H9 (cell line): ENCODE measurements around the gene NCAM1. TPM values are rescaled to one million over a fixed set of nuclear protein-coding genes. Genes with fewer than 3 reads are reported as not detected.
A peak's percentile ranks its signal among the peaks of the same experiment; 100 is the strongest.

ENCODE experiments used
- DNase-seq: peaks from one replicate; pipeline ENCODE4 v3.0.0-alpha.2; 2017
- H2AFZ ChIP-seq: one replicate; pipeline ENCODE4 v1.6.1; 2013; ENCODE audit warnings: mild to moderate bottlenecking, low read length, control low read depth, moderate library complexity
- H2AK5ac ChIP-seq: 2 replicates; pipeline ENCODE4 v1.6.1; 2013; ENCODE audit warnings: low read length, control low read depth, mixed read lengths; ENCODE audit not compliant: insufficient read length
- H2BK120ac ChIP-seq: one replicate; pipeline ENCODE4 v1.6.1; 2013; ENCODE audit warnings: low read depth, mild to moderate bottlenecking, low read length, control low read depth, inconsistent platforms; ENCODE audit not compliant: poor library complexity, severe bottlenecking
- H2BK12ac ChIP-seq: 2 replicates; pipeline ENCODE4 v1.6.1; 2013; ENCODE audit warnings: low read length, control low read depth, mixed read lengths, low read depth; ENCODE audit not compliant: insufficient read length
- H2BK15ac ChIP-seq: 2 replicates; pipeline ENCODE4 v1.6.1; 2013; ENCODE audit warnings: low read depth, low read length, control low read depth
- H2BK20ac ChIP-seq: one replicate; pipeline ENCODE4 v1.6.1; 2013; ENCODE audit warnings: low read depth, mild to moderate bottlenecking, low read length, control low read depth, inconsistent platforms; ENCODE audit not compliant: poor library complexity, severe bottlenecking
- H2BK5ac ChIP-seq: 2 replicates; pipeline ENCODE4 v1.6.1; 2013; ENCODE audit warnings: low read length, control low read depth, mixed read lengths; ENCODE audit not compliant: insufficient read length
- H3K14ac ChIP-seq: 2 replicates; pipeline ENCODE4 v1.6.1; 2013; ENCODE audit warnings: low read length, control low read depth; ENCODE audit not compliant: insufficient read depth
- H3K18ac ChIP-seq: 2 replicates; pipeline ENCODE4 v1.6.1; 2013; ENCODE audit warnings: low read depth, mild to moderate bottlenecking, mixed read lengths, low read length, control low read depth; ENCODE audit not compliant: insufficient read length
- H3K23ac ChIP-seq: 2 replicates; pipeline ENCODE4 v1.6.1; 2013; ENCODE audit warnings: low read length, control low read depth, mixed read lengths, low read depth; ENCODE audit not compliant: insufficient read length
- H3K23me2 ChIP-seq: 2 replicates; pipeline ENCODE4 v1.6.1; 2013; ENCODE audit warnings: low read depth, mild to moderate bottlenecking, mixed read lengths, low read length, control low read depth; ENCODE audit not compliant: insufficient read length, poor library complexity, severe bottlenecking
- H3K27ac ChIP-seq: 2 replicates; pipeline ENCODE4 v1.5.1; 2013; ENCODE audit warnings: low read length, control low read depth, mixed read lengths, low read depth; ENCODE audit not compliant: insufficient read length
- H3K27me3 ChIP-seq: 2 replicates; pipeline ENCODE4 v1.6.1; 2013; ENCODE audit warnings: low read length, control low read depth, inconsistent platforms; ENCODE audit not compliant: insufficient read depth
- H3K4ac ChIP-seq: 2 replicates; pipeline ENCODE4 v1.6.1; 2013; ENCODE audit warnings: low read depth, mild to moderate bottlenecking, control low read depth, inconsistent platforms, low read length, moderate library complexity
- H3K4me1 ChIP-seq: 2 replicates; pipeline ENCODE4 v1.6.1; 2013; ENCODE audit warnings: low read length, control low read depth, inconsistent platforms; ENCODE audit not compliant: insufficient read depth
- H3K4me2 ChIP-seq: 2 replicates; pipeline ENCODE4 v1.6.1; 2013; ENCODE audit warnings: low read length, control low read depth, mixed read lengths; ENCODE audit not compliant: insufficient read length, insufficient read depth
- H3K56ac ChIP-seq: 2 replicates; pipeline ENCODE4 v1.6.1; 2013; ENCODE audit warnings: low read depth, mild to moderate bottlenecking, mixed read lengths, low read length, control low read depth; ENCODE audit not compliant: insufficient read length
- H3K79me1 ChIP-seq: 2 replicates; pipeline ENCODE4 v1.6.1; 2013; ENCODE audit warnings: low read depth, mild to moderate bottlenecking, moderate library complexity, low read length, control low read depth, inconsistent platforms; ENCODE audit not compliant: insufficient read depth, poor library complexity, severe bottlenecking
- H3K79me2 ChIP-seq: 2 replicates; pipeline ENCODE4 v1.6.1; 2013; ENCODE audit warnings: low read length, control low read depth, inconsistent platforms; ENCODE audit not compliant: insufficient read depth
- H3K9ac ChIP-seq: 2 replicates; pipeline ENCODE4 v1.6.1; 2013; ENCODE audit warnings: low read length, control low read depth, mixed read lengths; ENCODE audit not compliant: insufficient read length; ENCODE audit errors: extremely low read depth
- H3K9me3 ChIP-seq: one replicate; pipeline ENCODE4 v1.6.1; 2013; ENCODE audit warnings: low read depth, low read length, inconsistent platforms; ENCODE audit not compliant: control insufficient read depth
- H3T11ph ChIP-seq: one replicate; pipeline ENCODE4 v1.6.1; 2013; ENCODE audit warnings: mild to moderate bottlenecking, low read length, control low read depth, inconsistent platforms
- H4K20me1 ChIP-seq: one replicate; pipeline ENCODE4 v1.6.1; 2013; ENCODE audit not compliant: control insufficient read depth, insufficient read length, insufficient read depth
- H4K5ac ChIP-seq: 2 replicates; pipeline ENCODE4 v1.6.1; 2013; ENCODE audit warnings: low read depth, mild to moderate bottlenecking, mixed read lengths, low read length, control low read depth; ENCODE audit not compliant: insufficient read length
- H4K8ac ChIP-seq: replicated peaks from 2 replicates; pipeline ENCODE4 v1.6.1; 2013; ENCODE audit warnings: low read length, control low read depth, mixed read lengths, low read depth; ENCODE audit not compliant: insufficient read length
- H4K91ac ChIP-seq: 2 replicates; pipeline ENCODE4 v1.6.1; 2013; ENCODE audit warnings: low read depth, mild to moderate bottlenecking, moderate library complexity, mixed read lengths, low read length, control low read depth; ENCODE audit not compliant: insufficient read length
- H3K27ac Mint-ChIP-seq, 3 experiments: 2 replicates in 2 of 3; 3 replicates in 1 of 3; pipeline ENCODE4 v1.8.0; 2020 to 2021; ENCODE audit warnings: mixed read lengths in 3 of 3, mild to moderate bottlenecking in 1 of 3, moderate library complexity in 1 of 3
- H3K27me3 Mint-ChIP-seq: 2 replicates; pipeline ENCODE4 v1.8.0; 2021; ENCODE audit warnings: low read depth, mild to moderate bottlenecking, moderate library complexity, mixed read lengths
- H3K36me3 Mint-ChIP-seq, 3 experiments: 2 replicates in 2 of 3; 3 replicates in 1 of 3; pipeline ENCODE4 v1.8.0; 2020 to 2021; ENCODE audit warnings: low read depth in 3 of 3, mixed read lengths in 3 of 3; ENCODE audit not compliant: insufficient read depth in 1 of 3
- H3K4me1 Mint-ChIP-seq, 2 experiments: 2 replicates each; pipeline ENCODE4 v1.8.0; 2020; ENCODE audit warnings: mixed read lengths in 2 of 2
- H3K4me3 Mint-ChIP-seq, 2 experiments: 2 replicates in 1 of 2; 3 replicates in 1 of 2; pipeline ENCODE4 v1.8.0; 2020 to 2021; ENCODE audit warnings: mild to moderate bottlenecking in 2 of 2, mixed read lengths in 2 of 2, moderate library complexity in 1 of 2
- H3K9me3 Mint-ChIP-seq, 2 experiments: 2 replicates in 1 of 2; 3 replicates in 1 of 2; pipeline ENCODE4 v1.8.0; 2020; ENCODE audit warnings: mild to moderate bottlenecking in 2 of 2, mixed read lengths in 2 of 2, moderate library complexity in 1 of 2
- CTCF ChIP-seq: fragments of 200-600 bp; sonication (generic); conservative IDR thresholded peaks from 3 replicates; pipeline ENCODE4 v1.8.0; 2021; ENCODE audit warnings: antibody characterized with exemption, mild to moderate bottlenecking
- WGBS: extraction: QIAGEN DNeasy Blood & Tissue Kit; methylation state at CpG from one replicate; pipeline ENCODE4 v1.1.7; 2013; ENCODE audit warnings: missing lambda C conversion rate, low lambda C conversion rate, mixed read lengths; ENCODE audit not compliant: insufficient read length; ENCODE audit errors: extremely low coverage; 5-methylcytosine and 5-hydroxymethylcytosine counted together
- total RNA-seq: library from RNA; stranded (reverse); gene quantifications from 2 replicates; pipeline ENCODE4 v1.2.1, GENCODE V29; 2021

NCAM1 gene
- total RNA-seq, 1 experiment from 2014 or later: 2.5 TPM

DNA sequence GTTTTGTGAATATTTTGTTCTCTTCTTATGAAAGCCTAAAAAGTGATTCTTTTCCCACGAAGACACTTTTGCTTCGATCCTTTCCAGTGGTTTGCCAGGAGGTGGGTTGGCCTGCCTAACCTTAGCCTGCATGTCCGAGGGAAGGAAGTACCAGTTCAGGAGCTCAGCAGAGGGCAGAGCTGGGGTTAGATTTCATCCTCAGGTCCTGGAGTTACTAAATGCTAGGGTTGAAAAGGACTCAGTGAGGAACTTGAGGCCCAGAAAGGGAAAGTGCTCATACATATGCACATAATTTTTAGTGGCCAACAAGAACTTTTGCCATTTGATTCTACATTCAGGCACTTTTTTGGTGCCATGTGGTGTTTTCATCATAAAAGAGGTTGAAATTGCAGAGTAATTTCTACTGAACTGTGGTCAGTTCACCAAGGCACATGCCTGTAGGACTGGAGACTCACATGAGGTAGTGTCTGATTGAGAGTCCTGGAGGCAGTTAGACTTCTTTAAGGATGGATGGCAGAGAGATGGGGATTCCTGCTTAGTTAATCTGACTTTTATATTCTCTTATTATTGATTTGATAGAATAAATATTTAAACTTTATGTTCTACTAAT, 36.7 kb downstream of the NCAM1 start:
- Histone ChIP-seq H3K4me1 (no peaks in the 10 kb centered on the region), H2AK5ac (no peak overlapping the region), H3K79me2 (no peaks in the 10 kb centered on the region), H3K23ac (no peak overlapping the region), H2AFZ (no peak overlapping the region), H3K27ac (no peak overlapping the region), H3K9me3 (no peaks in the 10 kb centered on the region), H2BK5ac (no peak overlapping the region), H4K91ac (no peak overlapping the region), H4K20me1 (no peaks in the 10 kb centered on the region), H2BK15ac (no peak overlapping the region), H3K23me2 (no peaks in the 10 kb centered on the region), H4K5ac (no peak overlapping the region), H2BK120ac (no peak overlapping the region), H3K27me3 (no peaks in the 10 kb centered on the region), H3K14ac (no peak overlapping the region), H2BK20ac (no peak overlapping the region), H3K9ac (no peak overlapping the region), H3K4ac (no peak overlapping the region), H3K4me2 (no peak overlapping the region), H3K18ac (no peak overlapping the region), H4K8ac (no peak overlapping the region), H3T11ph (no peak overlapping the region), H2BK12ac (no peak overlapping the region), H3K79me1 (no peaks in the 10 kb centered on the region), H3K56ac (no peak overlapping the region)
- Mint-ChIP-seq H3K27ac (peak overlapping the region in 1 of 3 experiments; percentile 68; a peak in 1 of 7 replicates), H3K9me3 (peaks cover 0 to under 1% of the 10 kb centered on the region in 2 experiments; a peak in 1 of 5 replicates), H3K36me3 (0 out of 7 replicates have a peak, but pooled peaks cover 0 to 2% (median 0%) of the 10 kb centered on the region in 3 experiments), H3K4me3 (no peak overlapping the region), H3K4me1 (peaks cover 11 to 14% of the 10 kb centered on the region in 2 experiments), H3K27me3 (no peaks in the 10 kb centered on the region; the same call in 1 of the 2 replicates)
- no peak for TF ChIP-seq CTCF
- DNase-seq: peak; percentile 27
- no CpG with 5 or more reads among the region's 3 CpGs for WGBS
